Nucleus accumbens (tissue), 56 donors: ENCODE data around the gene PARM1.

Experiments used
- DNase-seq, 56 donors: peaks; one replicate each; lab custom pipeline; 2025; lab: John Stamatoyannopoulos, UW

Gene PARM1

DNA sequence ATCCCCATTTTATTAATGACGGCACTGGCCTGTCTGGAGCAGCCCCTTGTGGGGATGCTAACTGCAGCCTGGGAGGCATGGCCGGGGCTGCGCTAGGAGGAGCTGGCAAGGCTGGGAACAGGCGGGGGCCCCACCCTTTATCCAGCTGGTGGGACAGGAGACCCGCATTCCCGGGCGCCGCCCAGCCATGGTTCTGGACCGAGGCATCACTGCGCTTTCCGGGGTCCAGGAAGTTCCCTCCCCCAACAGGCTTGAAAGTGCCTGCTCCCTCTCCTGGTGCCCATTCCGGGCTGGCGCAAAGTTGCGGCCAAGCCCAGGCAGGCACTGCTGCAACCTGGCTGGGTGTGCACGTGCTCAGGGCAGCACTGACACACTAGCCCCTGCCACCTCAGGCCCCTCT is 124.5 kb downstream of the PARM1 start:
- DNase-seq = no peak

DNA sequence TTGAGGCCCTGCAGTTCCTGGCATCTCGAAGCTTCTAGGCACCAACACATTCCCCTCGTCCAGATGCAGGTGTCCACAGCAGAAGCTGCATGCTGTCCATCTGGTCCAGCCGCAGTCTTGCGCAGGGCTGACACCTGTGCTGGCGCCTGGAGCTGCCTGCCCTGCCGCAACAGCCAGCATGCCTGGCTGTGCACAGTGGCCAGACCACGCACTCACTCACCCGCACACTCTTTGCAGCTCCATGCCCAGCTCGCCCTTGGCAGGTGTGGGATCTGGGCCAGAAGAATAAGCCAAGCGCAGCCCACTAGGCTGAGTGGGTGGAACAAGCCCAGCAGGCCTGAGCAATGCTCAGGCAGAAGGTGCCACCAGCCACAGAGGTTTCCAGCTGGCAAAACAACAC is 125.6 kb downstream of the PARM1 start:
- no peak for DNase-seq

DNA sequence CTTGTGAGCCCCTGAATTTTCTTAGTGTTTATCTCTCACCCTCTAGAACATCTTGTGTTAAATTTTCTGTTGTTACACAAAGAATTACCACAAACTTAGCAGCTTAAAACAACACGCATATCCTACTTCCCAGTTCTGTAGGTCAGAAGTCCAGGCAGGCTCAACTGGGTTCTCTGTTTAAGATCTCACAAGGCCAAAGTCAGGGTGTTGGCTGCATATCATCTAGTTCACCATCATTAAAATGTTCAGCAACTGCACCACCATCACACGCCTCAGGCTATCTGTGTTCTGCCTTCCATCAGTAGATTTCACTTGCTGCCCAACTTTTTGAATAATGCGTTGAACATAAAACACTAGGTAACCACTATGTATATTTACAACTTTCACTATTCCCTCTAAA is 130.5 kb downstream of the PARM1 start:
- no peak for DNase-seq

DNA sequence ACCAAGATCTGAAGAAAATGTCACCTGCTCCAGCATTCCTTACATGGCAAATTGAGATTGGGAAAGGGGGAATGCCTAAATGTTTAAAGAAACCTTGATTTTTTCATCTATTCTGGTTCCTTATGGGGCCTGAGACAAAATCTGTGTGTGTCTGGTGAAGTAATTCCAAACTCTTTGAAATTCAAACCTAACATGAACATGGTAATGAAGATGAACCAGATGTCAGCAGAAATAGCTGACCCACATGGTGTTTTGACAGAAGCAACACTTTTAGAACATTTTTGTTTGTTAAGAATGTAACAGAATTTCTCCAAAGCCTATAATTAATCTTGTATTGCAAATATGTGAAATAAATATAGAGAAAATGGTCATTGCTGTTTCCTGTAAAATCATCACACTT is 133.0 kb downstream of the PARM1 start:
- DNase-seq = no peak

DNA sequence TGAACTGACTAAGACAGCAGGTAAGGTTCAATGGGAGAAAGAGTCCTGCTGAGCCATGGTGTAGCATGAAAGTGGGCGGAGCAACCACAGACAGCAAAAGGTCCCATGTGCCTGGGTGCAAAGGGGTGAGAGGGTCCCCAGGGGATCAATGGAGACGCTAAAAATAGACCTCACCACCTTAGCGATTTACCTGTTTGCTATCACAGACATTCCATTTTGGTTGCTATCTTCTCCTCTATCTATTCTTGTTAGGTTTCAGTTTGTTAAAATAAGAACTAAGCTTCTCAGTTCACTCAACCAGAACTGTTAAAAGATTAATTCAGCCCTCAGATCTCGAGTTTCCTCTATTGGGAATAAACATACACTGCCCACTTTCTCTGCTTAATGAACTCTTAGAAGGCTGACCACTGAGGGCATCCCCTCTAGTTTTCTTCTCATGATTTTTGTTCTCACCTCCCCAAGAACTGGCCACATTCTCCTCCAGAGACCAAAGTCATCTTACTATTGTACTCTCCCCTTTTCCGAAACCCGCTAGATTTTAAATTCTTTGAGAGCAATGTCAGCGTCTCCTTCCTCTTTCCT is 136.7 kb downstream of the PARM1 start:
- no peak for DNase-seq

DNA sequence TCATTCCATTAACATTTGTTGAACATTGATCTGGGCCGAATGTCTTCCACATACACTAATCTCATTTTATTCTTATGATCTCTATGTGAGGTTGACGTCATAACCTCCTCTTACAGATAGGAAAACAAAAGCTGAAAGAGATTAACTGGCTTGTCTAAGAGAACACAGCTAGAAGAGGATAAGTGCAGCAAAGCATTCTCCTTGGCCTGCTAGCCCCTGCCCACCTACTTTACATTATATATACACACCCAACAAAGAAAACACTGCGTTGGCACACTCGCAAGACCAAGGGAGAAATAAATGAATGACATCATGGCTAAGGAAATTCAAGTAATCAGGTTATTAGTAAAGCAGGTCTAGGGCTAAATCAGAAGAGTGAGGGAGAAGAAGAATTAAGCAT is 138.4 kb downstream of the PARM1 start:
- DNase-seq = no peak

DNA sequence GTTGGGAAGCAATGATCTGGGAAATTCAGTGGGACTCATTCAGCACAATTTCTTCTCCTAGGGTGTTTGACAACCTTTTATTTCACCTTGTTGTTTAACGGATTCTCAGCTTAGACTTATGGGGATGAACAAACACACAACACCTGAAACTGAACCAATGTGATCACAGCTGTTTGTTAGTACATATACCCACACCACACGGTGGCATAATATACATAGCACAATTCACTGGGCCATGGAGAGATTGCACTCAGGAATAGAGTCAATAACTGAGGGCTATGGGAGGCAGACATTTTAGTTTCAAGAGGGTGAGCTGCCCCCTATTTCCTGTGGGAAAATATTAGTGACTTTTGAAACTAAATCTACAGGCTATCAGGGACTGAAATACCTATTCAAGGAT is 148.0 kb downstream of the PARM1 start:
- no peak for DNase-seq

DNA sequence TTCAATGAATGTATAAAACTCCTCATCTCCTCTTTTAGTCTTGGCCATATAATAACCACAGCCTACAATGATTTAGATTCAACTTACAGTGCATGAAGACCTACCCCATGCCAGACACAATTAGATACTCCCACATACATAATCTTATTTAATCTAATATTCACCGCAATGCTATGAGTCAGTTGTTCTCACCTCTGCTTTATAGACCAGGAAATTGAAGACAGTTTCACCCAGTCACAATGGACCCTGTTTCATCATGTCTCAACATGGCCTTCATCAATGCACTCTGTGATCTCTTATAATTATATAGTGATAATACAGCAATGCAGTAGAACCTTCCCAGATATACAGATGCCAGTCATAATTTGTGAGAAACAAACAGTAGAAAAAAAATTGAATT is 148.6 kb downstream of the PARM1 start:
- no peak for DNase-seq

DNA sequence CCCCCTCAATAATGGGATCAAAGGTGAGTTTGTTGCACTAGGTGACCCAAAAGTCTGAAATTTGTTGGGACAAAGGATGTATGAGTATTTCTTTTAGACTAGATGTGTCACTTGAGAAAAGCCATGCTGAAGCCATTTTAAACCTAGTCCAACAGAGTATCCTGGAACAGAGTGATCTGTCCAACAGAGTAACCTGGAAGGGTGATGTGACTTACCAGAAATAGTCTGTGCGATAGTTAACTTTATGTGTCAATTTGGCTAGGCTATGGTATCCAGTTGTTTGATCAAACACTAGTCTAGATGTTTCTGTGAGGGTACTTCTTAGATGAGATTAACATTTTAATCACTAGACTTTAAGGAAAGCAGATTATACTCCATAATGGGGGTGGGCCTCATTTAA is 154.5 kb downstream of the PARM1 start:
- no peak for DNase-seq

DNA sequence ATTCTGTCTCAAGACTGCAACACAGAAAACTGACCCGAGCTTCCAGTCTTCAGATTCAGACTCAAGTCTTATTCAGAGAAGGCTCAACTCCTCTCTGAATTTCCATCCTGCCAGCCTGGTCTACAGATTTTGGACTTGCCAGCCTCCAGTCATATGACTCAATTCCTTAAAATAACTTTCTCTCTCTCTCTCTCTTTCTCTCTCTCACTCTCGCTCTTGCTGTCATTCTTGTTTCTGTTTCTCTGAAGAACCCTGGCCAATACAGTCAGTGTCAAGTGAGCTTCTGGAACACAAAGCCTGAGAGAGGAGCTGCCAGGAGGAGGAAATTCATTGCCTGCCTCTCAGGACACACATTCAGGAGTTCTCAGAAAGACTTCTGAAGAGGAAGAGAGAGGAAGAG is 154.9 kb downstream of the PARM1 start:
- DNase-seq = no peak

DNA sequence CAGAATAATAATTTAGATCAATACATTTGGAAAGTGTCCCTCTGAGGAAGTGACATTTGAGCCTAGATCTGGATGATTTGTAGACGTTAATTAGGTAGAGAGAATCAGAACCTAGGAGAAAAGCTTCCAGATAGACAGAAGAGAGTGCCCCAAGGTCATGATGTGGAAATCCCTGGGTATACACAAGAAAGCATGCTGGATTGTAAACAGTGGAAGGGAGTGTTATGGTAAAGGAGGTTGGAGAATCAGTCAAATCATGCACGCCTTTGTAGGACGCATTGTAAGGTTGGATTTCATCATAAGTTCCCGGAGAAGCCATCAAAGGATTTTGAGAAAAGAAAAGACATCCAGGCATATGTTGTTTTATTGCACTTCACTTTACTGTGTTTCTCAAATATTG is 156.3 kb downstream of the PARM1 start:
- no peak for DNase-seq

DNA sequence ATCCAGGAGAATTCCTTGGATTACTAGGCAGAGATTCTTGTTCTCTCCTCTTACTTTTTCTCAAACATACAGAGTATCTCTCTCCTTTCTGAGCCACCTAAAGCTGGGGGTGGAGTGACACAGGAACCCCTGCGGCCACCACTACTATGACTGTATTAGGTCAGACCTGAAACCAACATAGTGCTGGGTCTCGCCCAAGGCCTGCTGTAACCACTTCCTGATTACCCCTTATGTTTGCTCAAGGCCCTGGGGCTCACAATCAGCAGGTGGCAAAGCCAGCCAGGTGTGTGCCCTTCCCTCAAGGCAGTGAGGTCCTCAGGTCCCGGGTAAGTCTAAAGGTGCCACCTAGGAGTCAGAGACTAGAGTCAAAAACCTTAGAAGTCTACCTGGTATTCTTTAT is 166.4 kb downstream of the PARM1 start:
- DNase-seq = no peak
